Myometrial cell (primary cell): ENCODE results near the gene TRAF3IP1. TPM values are rescaled to one million over a fixed set of nuclear protein-coding genes. Genes with fewer than 3 reads are reported as not detected.

Experiments used
- total RNA-seq: library from RNA; depleted of rRNA; stranded (reverse); fragments of >200 nt; gene quantifications from 2 replicates; pipeline ENCODE4 v1.2.3, GENCODE V29; 2015

Gene TRAF3IP1
- total RNA-seq, result 6.2 and 13.5 TPM in 2 replicates

GRCh38 chr2:238320246-238320647, at the start of gene TRAF3IP1:
TSS of gene TRAF3IP1 (plus strand) at chr2:238320518. CDS start at chr2:238320663, 145 bp downstream.

GRCh38 chr2:238287737-238288649, 32.3 kb upstream of the TRAF3IP1 start, which contains the start of gene PER2:
TSS of gene PER2 (minus strand) at chr2:238288610. CDS start at chr2:238277936, 10,674 bp downstream.

GRCh38 chr2:238426568-238427434, 106.5 kb downstream of the TRAF3IP1 start, which contains the start of gene ASB1:
TSS of gene ASB1 (plus strand) at chr2:238426927. CDS start at chr2:238427071, 144 bp downstream.

Other genes with a start within 250 kb of the TRAF3IP1 start
- 13.5 and 25.3 TPM in 2 replicates for gene ESPNL, start 220.2 kb upstream of the TRAF3IP1 start, total RNA-seq
- gene KLHL30, start 181.8 kb upstream of the TRAF3IP1 start, total RNA-seq, result not detected in 2 replicates
- 0.58 and 0.71 TPM in 2 replicates for gene ERFE, start 161.5 kb upstream of the TRAF3IP1 start, total RNA-seq
- 18.3 and 20.2 TPM in 2 replicates for gene ILKAP, start 116.8 kb upstream of the TRAF3IP1 start, total RNA-seq
- 2.7 and 5.8 TPM in 2 replicates for gene HES6, start 80.5 kb upstream of the TRAF3IP1 start, total RNA-seq
- gene PER2, start 31.9 kb upstream of the TRAF3IP1 start, total RNA-seq, result 2.7 and 4.0 TPM in 2 replicates
- 46.7 and 60.3 TPM in 2 replicates for gene ASB1, start 106.4 kb downstream of the TRAF3IP1 start, total RNA-seq